Keratinocyte (primary cell): ENCODE data around the gene HEG1. TPM values are rescaled to one million over a fixed set of nuclear protein-coding genes. Genes with fewer than 3 reads are reported as not detected.

Source experiments
- DNase-seq: peaks from one replicate; pipeline ENCODE4 v3.0.0-alpha.2; 2011; ENCODE audit warnings: low read depth, missing footprints, low spot score
- FAIRE-seq: peaks from 2 replicates; lab custom pipeline; 2011; peaks lifted over from hg19 to GRCh38; lab: Jason Lieb, UNC
- H2AFZ ChIP-seq: 2 replicates; pipeline ENCODE4 v1.6.0; 2012; ENCODE audit warnings: low read length, control low read depth, inconsistent platforms; ENCODE audit not compliant: control insufficient read depth
- H3K27ac ChIP-seq: 2 replicates; pipeline ENCODE4 v1.5.1; 2011; ENCODE audit warnings: low read length; ENCODE audit not compliant: control insufficient read depth, insufficient read depth
- H3K27me3 ChIP-seq: 3 replicates; pipeline ENCODE4 v1.6.0; 2011; ENCODE audit warnings: low read length; ENCODE audit not compliant: control insufficient read depth, insufficient read depth; ENCODE audit errors: extremely low read depth
- H3K36me3 ChIP-seq, 2 experiments: 2 replicates in 1 of 2; 3 replicates in 1 of 2; pipeline ENCODE4 v1.5.1; 2011; ENCODE audit warnings: low read length in 2 of 2, mild to moderate bottlenecking in 1 of 2; ENCODE audit not compliant: control insufficient read depth in 2 of 2, insufficient read depth in 2 of 2; ENCODE audit errors: extremely low read depth in 1 of 2
- H3K4me1 ChIP-seq: 3 replicates; pipeline ENCODE4 v1.5.1; 2011; ENCODE audit warnings: low read length; ENCODE audit not compliant: control insufficient read depth, insufficient read depth; ENCODE audit errors: extremely low read depth
- H3K4me2 ChIP-seq: 3 replicates; pipeline ENCODE4 v1.6.0; 2011; ENCODE audit warnings: low read depth, low read length; ENCODE audit not compliant: control insufficient read depth, insufficient read depth; ENCODE audit errors: extremely low read depth
- H3K4me3 ChIP-seq, 3 experiments: fragments of 200-600 bp in 1 of 3; sonication (generic) in 1 of 3; 2 replicates in 2 of 3; 3 replicates in 1 of 3; pipeline ENCODE4 v1.5.1; 2011 to 2016; ENCODE audit warnings: low read length in 3 of 3, mild to moderate bottlenecking in 3 of 3, control low read depth in 2 of 3, inconsistent platforms in 1 of 3, low read depth in 1 of 3, mixed read lengths in 1 of 3, mixed run types in 1 of 3, moderate library complexity in 1 of 3; ENCODE audit not compliant: control insufficient read depth in 2 of 3, insufficient read depth in 2 of 3; ENCODE audit errors: extremely low read depth in 1 of 3
- H3K79me2 ChIP-seq: 2 replicates; pipeline ENCODE4 v1.6.0; 2012; ENCODE audit warnings: low read length; ENCODE audit not compliant: control insufficient read depth, insufficient read depth
- H3K9ac ChIP-seq: 3 replicates; pipeline ENCODE4 v1.6.0; 2011; ENCODE audit warnings: low read length; ENCODE audit not compliant: control insufficient read depth, insufficient read depth; ENCODE audit errors: extremely low read depth
- H3K9me1 ChIP-seq: 3 replicates; pipeline ENCODE4 v1.6.0; 2011; ENCODE audit warnings: low read length; ENCODE audit not compliant: control insufficient read depth, insufficient read depth; ENCODE audit errors: extremely low read depth
- H3K9me3 ChIP-seq: 2 replicates; pipeline ENCODE4 v1.5.1; 2012; ENCODE audit warnings: low read depth, low read length; ENCODE audit not compliant: control insufficient read depth
- H4K20me1 ChIP-seq: 3 replicates; pipeline ENCODE4 v1.6.0; 2011; ENCODE audit warnings: low read length; ENCODE audit not compliant: control insufficient read depth, insufficient read depth; ENCODE audit errors: extremely low read depth
- CTCF ChIP-seq, 3 experiments: IDR thresholded peaks in 1 of 3; conservative IDR thresholded peaks in 1 of 3; optimal IDR thresholded peaks in 1 of 3; 2 replicates in 2 of 3; 3 replicates in 1 of 3; pipeline versions ENCODE3 to v1.5.1; 2011; ENCODE audit warnings: low read length in 3 of 3, mild to moderate bottlenecking in 3 of 3, moderate library complexity in 2 of 3, control low read depth in 1 of 3, inconsistent platforms in 1 of 3; ENCODE audit not compliant: insufficient read depth in 2 of 3; ENCODE audit errors: extremely low read depth in 1 of 3
- EZH2 ChIP-seq: IDR thresholded peaks from one replicate; pipeline ENCODE4 v1.6.1; 2012; ENCODE audit warnings: inconsistent platforms, mild to moderate bottlenecking, low read length, moderate library complexity
- dilution Hi-C: fragments of 300-500 bp; cut with MboI; formaldehyde crosslinking; loops from one replicate; pipeline ENCODE4 v1.7.0; 2020; ENCODE audit warnings: low sequenced_read_pairs; ENCODE audit not compliant: extremely low pct_ligation_motif_present
- polyA plus RNA-seq, 5 experiments: library from polyadenylated mRNA; depleted of rRNA in 3 of 5; stranded (reverse) in 3 of 5; stranded (forward) in 1 of 5; unstranded in 1 of 5; fragments of >200 nt; gene quantifications; 1 replicate in 1 of 5; 2 replicates in 3 of 5; 3 replicates in 1 of 5; pipeline versions ENCODE4 v1.2.1 to v1.2.3, GENCODE V29; 2011 to 2012; ENCODE audit warnings: missing spikeins in 2 of 5, low read depth in 1 of 5, low replicate concordance in 1 of 5

Gene HEG1
- polyA plus RNA-seq, 1 donor (not counting 4 experiments of a cell fraction or from before 2014, with no cell fraction given) = 12.7 TPM

GRCh38 chr3:125031544-125031943 lies 24.3 kb downstream of the HEG1 start:
- DNase-seq = no peak
- TF ChIP-seq CTCF (optimal IDR thresholded peaks at IDR 0.05 in 1 of 3, IDR thresholded peaks at IDR 0.05 in 1 of 3, conservative IDR thresholded peaks at IDR 0.05 in 1 of 3; ENCODE audit: extremely low read depth in 1 of 3, insufficient read depth in 2 of 3, low read length in 3 of 3) = no peak
- no peak for TF ChIP-seq EZH2
- Histone ChIP-seq H3K9me3 (no peaks in the 10 kb centered on the region), H3K4me1 (no peaks in the 10 kb centered on the region), H3K9me1 (no peaks in the 10 kb centered on the region), H2AFZ (no peak overlapping the region), H3K79me2 (peaks cover 10% of the 10 kb centered on the region), H3K4me3 (no peak overlapping the region), H3K9ac (no peak overlapping the region), H3K27me3 (no peaks in the 10 kb centered on the region), H3K36me3 (peaks cover 7 to 12% of the 10 kb centered on the region in 2 experiments), H3K27ac (no peak overlapping the region), H4K20me1 (no peaks in the 10 kb centered on the region), H3K4me2 (no peak overlapping the region)
- dilution Hi-C loops = no loop called here
- FAIRE-seq = no peak

GRCh38 chr3:125028657-125029056 lies 27.1 kb downstream of the HEG1 start:
- FAIRE-seq = no peak
- Histone ChIP-seq H3K9ac (no peak overlapping the region), H4K20me1 (no peaks in the 10 kb centered on the region)

More at GRCh38 chr3:125028657-125029056, 27.1 kb downstream of the HEG1 start:
- Histone ChIP-seq H3K4me3 (no peak overlapping the region), H3K9me3 (no peaks in the 10 kb centered on the region), H3K27ac (no peak overlapping the region), H3K9me1 (no peaks in the 10 kb centered on the region), H3K27me3 (no peaks in the 10 kb centered on the region), H3K79me2 (peaks cover 9% of the 10 kb centered on the region), H2AFZ (no peak overlapping the region), H3K4me2 (no peak overlapping the region), H3K4me1 (no peaks in the 10 kb centered on the region), H3K36me3 (peaks cover 11 to 15% of the 10 kb centered on the region in 2 experiments)
- dilution Hi-C loops = no loop called here
- TF ChIP-seq CTCF (optimal IDR thresholded peaks at IDR 0.05 in 1 of 3, IDR thresholded peaks at IDR 0.05 in 1 of 3, conservative IDR thresholded peaks at IDR 0.05 in 1 of 3; ENCODE audit: extremely low read depth in 1 of 3, insufficient read depth in 2 of 3, low read length in 3 of 3) (no peak), EZH2 (no peak)
- no peak for DNase-seq
